SKM-1 treated with dmso at 0.1 percent for 144 hours (cell line): ENCODE results near the gene ADARB1.

ENCODE experiments used
- DNase-seq: peaks from one replicate; lab custom pipeline; 2025; ENCODE audit not compliant: unreplicated experiment; lab: John Stamatoyannopoulos, UW

ADARB1 gene

GRCh38 chr21:45190013-45190412, 115.6 kb downstream of the ADARB1 start:
- no peak for DNase-seq

DNA sequence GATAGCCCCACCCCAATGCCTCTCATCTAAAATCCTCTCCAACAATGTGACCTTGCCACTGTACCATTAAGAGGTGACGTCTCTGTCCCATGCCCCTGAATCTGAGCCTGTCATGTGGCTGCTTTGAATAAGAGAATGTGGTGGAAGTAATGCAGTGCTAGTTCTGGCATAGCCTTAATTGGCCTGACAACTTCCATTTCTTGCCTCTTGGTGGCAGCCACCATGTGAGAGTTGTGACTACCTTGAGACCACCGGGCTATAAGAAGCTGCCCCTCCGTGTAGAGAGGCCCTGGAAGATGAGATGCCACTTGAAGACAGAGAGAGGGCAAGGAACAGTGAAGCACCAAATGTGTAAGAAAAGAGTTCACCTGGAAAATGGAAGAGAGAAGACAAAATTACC, 118.0 kb downstream of the ADARB1 start:
- no peak for DNase-seq

- DNase-seq, result no peak
Observed at GRCh38 chr21:45196620-45197019, 122.2 kb downstream of the ADARB1 start.

DNA sequence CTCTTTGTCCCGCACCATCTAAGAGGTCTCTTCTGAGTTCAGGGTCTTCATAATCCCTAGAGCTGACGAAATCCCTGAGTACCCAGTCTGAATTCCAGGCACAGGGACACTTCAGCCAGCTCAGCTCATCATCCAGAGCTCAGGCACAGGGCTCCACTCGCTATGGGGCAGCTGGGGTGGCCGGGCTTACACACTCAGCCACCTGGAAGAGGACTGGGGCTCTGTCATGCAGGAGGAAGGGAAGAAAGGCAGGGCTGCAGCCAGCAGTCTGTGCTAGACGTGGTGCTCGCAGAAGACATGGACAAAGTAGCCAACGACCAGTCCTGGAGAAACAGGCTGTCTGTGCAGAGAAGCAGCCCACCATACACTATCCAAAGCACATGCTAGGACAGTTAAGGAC, 124.8 kb downstream of the ADARB1 start:
- no peak for DNase-seq

- DNase-seq, result no peak
Observed at GRCh38 chr21:45200031-45200430, 125.7 kb downstream of the ADARB1 start.

DNA sequence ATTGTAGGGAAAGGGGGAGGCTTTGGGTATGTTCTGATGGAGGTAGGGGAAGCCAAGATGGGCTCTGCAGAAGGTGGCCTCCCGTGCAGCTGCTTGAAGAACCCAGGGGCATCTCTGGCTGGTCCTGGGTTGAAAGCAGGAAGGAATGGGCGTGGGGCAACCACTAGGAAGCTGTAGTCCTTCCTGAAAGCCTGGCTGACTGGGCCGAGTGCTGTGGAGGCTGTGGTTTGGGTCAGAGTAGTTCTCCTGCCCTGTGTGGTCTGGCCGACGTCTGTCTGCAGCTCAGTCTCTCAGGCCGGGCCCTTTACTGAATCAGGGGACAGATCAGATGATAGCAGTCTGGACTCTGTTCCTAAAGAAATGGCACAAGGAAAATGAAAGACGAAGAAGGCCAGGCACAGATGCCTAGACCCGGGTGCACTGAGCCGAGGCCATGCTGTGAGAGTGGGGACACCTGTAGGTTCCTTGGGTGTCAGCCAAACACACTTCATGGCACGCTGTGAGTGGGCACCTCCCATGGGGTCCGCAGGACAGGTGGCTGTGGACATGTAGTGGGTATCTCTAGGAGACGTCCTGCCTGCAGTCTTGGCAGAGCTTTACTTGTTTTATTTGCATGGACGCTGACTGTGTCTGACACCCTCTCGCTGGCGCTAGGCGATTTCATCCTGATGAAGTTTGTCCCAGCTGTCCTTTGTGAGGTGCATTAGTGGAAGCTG, 126.4 kb downstream of the ADARB1 start:
- no peak for DNase-seq

GRCh38 chr21:45202344-45202743, 128.0 kb downstream of the ADARB1 start:
- no peak for DNase-seq

DNA sequence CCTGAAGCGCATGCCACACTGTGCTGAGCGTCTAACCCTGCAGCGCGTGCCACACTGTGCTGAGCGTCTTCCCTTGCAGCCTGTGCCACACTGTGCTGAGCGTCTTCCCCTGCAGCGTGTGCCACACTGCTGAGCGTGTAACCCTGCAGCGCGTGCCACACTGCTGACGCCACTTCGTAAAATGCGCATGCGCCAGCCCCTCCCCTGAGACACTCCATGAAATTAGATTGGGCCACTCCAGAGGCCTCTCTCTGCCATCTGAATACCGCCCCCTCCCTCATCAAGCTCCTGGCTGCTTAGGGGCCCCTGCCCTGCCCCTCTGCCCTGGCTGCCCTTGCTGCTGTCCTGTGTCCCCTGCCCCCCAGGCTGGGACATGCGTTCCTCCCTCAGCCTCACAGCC, 128.5 kb downstream of the ADARB1 start:
- DNase-seq, result no peak

DNA sequence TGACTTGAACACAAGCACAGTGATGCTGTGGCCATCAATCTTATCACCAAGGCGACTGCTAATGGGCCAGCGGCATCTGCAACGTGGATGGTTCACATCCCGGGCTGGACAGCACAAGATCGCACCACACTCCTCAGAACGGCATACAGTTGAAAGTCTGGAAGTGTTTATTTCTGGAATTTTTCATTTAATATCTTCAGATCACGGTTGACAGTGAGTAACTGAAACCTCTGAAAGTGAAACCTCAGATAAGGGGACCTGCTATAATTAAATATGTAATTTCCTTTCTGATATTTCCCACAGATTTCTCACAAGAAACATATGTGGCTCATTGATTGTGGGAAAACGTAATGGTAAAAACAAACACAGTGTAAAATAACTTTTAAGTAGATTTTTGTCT, 129.6 kb downstream of the ADARB1 start:
- no peak for DNase-seq

GRCh38 chr21:45204395-45204794, 130.0 kb downstream of the ADARB1 start:
- DNase-seq, result no peak

- DNase-seq, result no peak
Observed at GRCh38 chr21:45207839-45208626, 133.7 kb downstream of the ADARB1 start.

DNA sequence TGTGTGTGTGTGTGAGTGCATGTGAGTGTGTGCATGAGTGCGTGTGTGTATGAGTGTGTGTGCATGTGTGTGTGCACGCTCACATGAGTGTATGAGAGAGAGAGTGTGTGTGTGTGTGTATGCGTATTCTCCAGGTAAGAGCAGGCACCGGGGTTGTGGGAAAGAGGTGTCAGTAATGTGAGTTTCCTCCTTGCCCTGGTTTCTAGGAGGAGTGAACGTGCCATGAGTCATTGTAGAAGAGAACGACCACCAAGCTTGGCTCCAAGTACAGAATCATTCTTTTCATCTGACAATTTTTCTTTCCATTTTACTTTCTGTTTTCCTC, 134.2 kb downstream of the ADARB1 start:
- no peak for DNase-seq

DNA sequence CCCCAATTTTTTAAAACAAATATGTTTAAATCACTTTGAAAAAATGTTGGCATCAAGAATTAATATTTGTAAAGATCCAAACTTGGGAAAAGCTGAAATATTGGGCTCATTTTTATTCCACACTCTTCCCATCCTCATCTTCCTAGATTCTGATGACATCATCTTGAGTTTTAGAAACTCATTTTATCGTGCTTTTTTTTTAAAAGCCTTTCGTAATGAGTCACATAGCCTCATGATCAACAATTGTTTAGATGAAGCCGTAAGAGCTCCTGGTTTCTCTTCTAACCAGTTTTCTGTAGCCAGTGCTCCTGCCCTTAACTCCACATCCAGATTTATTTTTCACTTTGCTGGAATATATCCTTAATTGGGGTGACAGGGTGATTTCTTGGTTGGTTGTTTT, 134.7 kb downstream of the ADARB1 start:
- DNase-seq, result no peak

DNA sequence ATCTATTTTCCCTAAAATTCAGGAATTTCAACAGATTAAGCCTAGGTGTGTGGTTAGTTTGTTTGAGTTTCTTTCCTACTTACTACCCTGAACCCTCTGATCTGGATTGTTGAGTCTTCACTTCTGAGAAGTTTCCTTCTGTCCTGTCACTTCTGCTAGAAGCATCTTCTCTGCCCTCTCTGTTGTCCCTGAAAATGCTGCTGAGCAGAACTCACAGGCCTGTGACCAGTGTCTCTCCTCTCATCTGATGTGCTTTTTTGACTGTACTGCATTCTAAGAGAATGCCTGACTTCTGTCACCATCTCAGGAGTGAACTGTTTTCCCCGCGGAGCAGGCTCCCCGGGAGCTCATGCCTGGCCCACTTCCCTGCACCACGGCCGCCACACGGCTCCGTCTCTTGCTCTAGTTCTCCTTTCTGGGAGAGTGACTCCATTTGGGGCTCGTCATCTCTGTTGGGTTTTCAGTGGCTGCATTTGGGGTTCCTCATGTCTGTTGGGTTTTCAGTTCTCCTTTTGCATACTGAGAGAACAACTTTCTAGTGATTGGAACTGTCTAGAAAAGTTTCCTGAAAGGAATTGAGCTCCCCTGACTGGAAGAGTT, 135.4 kb downstream of the ADARB1 start:
- peak; percentile 56 for DNase-seq

DNA sequence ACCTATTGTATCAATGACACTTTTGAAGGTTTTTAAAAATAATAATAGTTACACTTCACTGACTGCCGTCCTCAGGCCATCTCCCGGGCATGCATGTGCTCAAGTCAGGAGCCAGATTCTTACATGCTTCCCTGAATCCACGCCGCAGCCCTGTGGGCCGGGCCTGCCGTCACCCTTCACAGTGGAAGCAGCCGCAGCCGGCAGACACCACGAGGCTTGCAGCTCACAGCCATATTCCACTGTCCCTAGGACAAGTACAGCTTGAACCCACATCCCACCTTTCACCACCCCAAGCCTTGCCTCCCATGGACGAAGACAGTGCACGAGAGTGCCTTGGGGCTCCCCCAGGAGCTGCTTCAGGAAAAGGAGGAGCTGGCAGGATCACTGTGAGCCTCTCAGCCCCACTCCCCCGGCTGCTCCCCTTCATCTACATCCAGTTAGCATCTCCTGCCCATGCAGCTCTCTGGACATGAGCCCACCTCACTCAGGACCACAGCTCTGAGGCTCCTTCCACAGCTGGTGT, 136.1 kb downstream of the ADARB1 start:
- DNase-seq, result no peak

DNA sequence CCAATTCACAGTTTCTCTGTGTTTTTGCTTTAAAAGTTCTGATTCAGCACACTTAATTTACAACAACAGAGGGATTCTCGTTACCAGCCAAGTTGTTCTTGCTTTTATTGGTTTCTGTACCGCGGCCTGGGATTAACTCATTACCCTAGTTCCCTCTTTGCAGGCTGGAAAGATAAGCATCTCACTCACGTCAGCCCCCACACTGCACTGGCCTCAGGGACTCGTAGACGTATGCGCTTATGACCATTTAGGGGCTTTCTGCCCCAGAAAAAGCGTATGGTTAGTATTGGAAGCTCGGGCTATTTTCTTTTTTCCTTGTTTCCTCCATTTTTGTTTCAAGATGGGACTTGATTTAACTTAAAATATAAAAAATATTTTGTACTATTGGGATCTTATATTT, 137.3 kb downstream of the ADARB1 start:
- no peak for DNase-seq

DNA sequence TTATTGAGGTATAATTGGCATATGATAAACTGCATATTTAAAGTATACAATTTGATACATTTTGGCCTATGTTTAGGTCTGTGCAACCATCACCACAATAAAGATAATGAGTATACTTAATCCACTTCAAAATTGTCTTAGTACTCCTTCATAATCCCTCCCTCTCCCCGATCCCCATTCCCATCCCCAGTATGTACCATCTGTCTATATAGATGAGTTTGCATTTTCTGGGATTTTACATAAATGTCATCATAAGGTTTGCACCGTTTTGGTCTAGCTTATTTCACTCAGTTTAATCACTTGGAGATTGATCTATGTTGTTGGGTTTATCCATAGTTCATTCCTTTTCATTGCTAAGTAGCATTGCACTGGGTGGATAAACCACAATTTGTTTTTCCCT, 139.0 kb downstream of the ADARB1 start:
- DNase-seq, result no peak

DNA sequence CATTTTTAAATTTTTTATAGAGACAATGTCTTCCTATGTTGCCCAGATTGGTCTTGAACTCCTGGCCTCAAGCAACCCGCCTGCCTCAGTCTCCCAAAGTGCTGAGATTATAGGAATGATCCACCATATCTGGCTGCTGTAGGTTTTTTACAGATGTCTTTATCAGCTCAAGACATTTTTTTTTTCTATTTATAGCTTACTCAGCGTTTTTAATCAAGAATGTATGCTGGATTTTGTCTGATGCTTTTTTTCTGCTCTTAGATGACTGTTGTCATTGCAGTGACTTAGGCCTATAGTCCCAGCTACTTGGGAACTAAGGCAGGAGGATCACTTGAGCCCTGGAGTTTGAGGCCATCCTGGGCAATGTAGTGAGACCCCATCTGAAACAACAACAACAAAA, 140.8 kb downstream of the ADARB1 start:
- no peak for DNase-seq

GRCh38 chr21:45217010-45217409, 142.6 kb downstream of the ADARB1 start:
- DNase-seq, result no peak

- DNase-seq, result no peak
Observed at GRCh38 chr21:45219517-45219916, 145.1 kb downstream of the ADARB1 start.

GRCh38 chr21:45220071-45220481, 145.7 kb downstream of the ADARB1 start:
- DNase-seq, result no peak
